ENCODE data around the gene HDAC4.

GRCh38 chr2:239264492-239264837 is 136.4 kb downstream of the HDAC4 start:
- no peak for TF ChIP-seq SLC30A9 (CRISPR knock-in tag; IDR thresholded peaks at IDR 0.05)
- no peak for TF ChIP-seq CTCF (IDR thresholded peaks at IDR 0.05 in 2 of 3, conservative IDR thresholded peaks at IDR 0.05 in 1 of 3; ENCODE audit: insufficient read depth in 2 of 3, low read depth in 1 of 3, low read length in 3 of 3)
- TF ChIP-seq BHLHE40 (IDR thresholded peaks at IDR 0.05; ENCODE audit: low read length): no peak
